NCI-H2081 treated with DMSO at 0.1 percent for 48 hours (cell line): ENCODE results near the gene CCDC85B.
"Not testable (repeated sequence)": the region's sequence is repeated elsewhere in the genome, so short reads cannot be mapped to it uniquely, and the experiment has no call there.

Experiments used
- DNase-seq: peaks from one replicate; lab custom pipeline; 2025; lab: John Stamatoyannopoulos, UW

CCDC85B gene

DNA sequence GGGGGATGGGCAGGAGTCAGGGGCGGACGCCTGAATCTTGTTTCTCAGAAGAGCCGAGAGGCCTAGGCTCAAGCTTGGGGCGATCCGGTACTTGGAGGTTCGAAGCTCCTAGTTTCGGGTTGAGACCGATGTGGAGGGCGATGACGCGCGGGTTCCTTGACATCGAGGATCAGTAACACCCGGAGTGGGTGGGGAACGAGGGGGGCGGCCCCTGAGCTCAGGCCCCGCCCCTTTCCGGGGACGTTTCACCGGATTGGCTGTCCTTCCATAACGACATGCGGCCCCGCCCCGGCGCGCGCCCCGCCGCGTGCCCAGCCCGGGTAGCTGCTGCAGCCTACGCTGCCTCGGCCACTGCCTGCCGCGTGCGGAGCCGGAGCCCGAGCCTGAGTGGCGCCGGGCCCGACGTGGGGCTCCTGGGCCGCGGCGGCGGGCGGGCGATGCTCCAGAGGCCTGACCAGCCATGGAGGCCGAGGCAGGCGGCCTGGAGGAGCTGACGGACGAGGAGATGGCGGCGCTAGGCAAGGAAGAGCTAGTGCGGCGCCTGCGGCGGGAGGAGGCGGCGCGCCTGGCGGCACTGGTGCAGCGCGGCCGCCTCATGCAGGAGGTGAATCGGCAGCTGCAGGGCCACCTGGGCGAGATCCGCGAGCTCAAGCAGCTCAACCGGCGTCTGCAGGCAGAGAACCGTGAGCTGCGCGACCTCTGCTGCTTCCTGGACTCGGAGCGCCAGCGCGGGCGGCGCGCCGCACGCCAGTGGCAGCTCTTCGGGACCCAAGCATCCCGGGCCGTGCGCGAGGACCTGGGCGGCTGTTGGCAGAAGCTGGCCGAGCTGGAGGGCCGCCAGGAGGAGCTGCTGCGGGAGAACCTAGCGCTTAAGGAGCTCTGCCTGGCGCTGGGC, at the start of gene CCDC85B:
CCDC85B (plus strand) TSS at position 350 of the 895 bp plus-strand sequence; CDS start at position 461, 111 bp downstream.
- peak; percentile 81 for DNase-seq

DNA sequence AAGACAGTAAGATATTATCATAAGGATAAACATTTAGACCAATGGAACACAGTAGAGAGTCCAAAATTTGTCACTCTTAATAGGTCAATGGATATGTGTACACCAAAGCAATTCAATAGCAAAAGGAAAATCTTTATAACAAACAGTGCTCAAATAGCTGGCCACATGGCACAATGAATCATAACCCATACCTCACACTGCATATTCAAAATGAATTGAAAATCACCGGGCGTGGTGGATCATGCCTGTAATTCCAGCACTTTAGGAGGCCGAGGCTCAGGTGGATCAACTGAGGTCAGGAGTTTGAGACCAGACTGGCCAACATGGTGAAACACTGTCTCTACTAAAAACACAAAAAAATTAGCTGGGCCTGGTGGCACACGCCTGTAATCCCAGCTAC, 48.3 kb upstream of the CCDC85B start:
- no peak for DNase-seq

DNA sequence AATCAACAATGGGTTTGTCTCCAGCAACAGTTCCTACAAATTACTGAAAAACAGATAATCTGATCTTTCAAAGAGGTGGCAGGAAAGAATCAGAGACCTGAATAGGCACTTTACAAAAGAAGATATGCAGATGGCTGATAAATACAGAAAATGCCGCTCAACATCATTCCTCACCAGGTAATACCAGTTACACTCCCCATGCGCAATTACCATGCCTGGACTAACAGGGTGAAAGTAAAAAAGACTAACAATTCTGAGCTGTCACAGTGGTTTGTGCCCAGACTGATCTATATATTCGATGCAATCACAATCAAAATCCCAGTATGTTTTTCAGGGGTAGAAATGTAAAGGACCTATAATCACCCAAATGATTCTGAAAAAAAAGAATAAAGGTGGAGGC, 46.7 kb upstream of the CCDC85B start:
- no peak for DNase-seq

DNA sequence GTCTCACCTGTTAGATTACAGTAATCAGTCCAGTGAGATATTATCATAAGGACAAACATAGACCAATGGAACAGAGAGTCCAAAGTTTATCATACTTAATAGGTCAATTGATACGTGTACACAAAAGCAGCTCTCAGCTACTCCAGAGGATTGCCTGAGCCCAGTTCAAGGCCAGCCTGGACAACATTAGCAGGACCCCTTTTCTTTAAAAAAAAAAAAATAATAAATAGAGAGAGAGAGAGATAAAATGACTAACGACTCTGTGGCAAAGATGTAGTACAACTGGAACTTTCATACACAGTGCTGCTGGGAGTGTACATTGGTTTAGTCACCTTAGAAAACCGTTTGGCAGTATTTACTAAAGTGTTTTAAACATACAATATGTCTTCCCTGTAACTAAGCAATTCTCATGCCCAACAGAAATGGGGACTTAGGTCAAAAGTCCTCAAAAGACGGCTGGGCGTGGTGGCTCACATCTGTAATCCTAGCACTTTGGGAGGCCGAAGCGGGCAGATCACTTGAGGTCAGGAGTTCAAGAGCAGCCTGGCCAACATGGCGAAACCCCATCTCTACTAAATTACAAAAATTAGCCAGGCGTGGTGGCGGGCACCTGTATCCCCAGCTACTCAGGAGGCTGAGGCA, 46.1 kb upstream of the CCDC85B start:
- no peak for DNase-seq

DNA sequence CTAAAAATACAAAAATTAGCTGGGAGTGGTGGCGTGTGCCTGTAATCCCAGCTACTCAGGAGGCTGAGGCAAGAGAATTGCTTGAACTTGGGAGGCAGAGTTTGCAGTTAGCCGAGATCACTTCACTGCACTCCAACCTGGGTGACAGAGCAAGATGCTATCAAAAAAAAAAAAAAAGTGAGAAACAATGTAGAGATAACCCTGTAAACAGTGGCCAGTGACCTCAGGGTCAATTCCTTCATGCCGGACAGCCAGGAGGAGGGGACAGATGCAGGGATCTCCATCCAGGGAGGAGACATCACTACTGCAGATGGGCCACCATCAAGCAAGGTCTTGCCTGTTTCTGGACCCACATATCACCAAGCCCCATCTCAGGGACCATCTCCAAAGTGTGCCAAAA, 42.7 kb upstream of the CCDC85B start:
- DNase-seq, result no peak

DNA sequence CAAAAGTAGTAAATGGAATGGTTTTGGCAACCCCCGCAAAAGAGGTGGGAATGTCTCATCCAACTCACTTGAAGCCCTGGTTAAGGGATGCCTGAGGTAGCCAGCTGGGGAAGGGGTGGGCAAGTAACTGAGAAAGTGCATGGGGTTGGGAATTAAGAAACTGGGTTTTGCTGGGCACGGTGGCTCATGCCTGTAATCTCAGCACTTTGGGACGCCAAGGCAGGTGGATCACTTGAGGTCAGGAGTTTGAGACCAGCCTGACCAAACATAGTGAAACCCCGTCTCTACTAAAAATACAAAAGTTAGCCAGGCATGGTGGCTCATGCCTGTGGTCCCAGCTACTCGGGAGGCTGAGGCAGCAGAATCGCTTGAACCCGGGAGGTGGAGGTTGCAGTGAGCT, 41.8 kb upstream of the CCDC85B start:
- DNase-seq, result not testable (repeated sequence)

DNA sequence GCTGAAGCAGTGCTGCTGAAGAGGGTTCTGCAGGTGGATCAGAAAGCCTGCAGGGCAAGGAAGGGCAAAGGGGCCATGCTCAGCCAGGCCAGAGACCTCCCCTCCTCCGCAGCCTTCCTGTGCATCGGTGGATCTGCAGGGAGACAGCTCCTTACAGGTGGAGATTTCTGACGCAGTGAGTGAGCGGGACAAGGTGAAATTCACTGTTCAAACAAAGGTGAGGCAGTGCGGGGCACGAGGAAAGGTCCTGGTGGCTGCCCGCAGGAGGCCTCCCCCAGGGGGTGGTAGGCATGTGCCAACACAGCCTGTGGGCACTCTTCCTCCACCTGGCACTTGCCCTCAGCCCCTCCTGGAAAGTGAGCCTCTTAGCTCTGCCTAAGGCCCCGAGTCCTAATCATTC, 41.1 kb upstream of the CCDC85B start:
- DNase-seq, result no peak

DNA sequence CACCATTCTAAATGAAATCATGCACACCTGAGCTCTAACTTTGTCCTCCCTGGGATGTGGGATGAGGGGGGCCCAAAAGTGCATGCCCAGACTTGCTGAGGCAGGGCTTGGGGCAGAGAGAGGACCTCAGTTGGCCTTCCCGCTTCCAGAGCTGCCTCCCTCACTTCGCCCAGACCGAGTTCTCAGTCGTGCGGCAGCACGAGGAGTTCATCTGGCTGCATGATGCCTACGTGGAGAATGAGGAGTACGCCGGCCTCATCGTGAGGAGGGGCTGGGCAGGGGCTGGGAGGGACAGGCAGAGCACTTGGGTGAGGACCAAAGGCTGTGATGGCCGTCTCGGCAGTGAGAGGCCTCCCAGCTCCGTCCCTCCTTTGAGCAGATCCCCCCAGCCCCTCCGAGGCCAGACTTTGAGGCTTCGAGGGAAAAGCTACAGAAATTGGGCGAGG, 40.7 kb upstream of the CCDC85B start:
- no peak for DNase-seq

DNA sequence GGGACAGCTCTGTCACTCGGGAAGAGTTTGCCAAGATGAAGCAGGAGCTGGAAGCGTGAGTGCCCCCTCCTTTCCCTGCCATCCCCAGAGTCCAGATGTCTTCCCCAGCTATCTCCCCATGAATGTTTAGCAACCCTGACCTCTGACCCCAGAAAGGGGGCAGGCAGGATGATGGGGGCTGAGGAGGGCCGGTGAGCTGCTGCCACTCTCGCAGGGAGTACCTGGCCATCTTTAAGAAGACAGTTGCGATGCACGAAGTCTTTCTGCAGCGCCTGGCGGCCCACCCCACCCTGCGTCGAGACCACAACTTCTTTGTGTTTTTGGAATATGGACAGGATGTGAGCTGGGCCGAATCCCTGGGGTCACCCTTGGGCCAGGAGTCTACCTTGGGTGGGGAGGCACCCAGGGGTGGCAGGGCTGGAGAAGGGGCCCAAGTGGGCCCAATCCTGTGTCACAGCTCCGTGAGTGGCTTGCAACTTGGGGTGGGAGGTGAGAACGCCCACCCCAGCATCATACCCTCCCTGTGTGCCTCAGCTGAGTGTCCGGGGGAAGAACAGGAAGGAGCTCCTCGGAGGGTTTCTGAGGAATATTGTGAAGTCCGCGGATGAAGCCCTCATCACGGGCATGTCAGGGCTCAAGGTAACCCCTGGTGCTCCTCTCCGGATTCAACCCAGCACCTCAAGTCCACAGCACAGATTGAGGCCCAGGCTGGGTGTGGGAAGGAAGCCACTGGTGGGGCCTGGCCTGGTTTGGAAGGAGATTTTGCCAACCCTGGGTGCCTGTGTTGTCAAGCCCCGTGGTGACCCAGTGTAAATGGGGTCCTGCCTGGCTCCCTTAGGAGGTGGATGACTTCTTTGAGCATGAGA, 40.0 kb upstream of the CCDC85B start:
- no peak for DNase-seq

DNA sequence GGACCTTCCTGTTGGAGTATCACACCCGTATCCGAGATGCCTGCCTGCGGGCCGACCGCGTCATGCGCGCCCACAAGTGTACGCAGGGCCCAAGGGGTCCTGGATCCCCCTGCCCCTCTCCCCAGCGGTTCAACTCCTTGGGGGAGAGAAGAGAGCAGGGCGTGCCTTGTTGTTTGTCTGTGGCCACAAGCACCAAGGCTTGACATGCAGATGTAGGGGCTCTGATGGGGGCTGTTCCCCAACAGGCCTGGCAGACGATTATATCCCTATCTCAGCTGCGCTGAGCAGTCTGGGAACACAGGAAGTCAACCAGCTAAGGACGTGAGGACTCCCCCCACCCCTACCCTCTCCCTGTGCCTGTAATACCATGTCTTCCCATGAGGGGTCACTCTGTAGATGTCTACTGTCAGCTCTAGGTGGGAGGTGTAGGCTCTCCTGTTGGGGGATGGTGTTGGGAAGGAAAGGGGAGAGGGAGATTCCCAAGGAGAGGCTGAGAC, 39.3 kb upstream of the CCDC85B start:
- no peak for DNase-seq

DNA sequence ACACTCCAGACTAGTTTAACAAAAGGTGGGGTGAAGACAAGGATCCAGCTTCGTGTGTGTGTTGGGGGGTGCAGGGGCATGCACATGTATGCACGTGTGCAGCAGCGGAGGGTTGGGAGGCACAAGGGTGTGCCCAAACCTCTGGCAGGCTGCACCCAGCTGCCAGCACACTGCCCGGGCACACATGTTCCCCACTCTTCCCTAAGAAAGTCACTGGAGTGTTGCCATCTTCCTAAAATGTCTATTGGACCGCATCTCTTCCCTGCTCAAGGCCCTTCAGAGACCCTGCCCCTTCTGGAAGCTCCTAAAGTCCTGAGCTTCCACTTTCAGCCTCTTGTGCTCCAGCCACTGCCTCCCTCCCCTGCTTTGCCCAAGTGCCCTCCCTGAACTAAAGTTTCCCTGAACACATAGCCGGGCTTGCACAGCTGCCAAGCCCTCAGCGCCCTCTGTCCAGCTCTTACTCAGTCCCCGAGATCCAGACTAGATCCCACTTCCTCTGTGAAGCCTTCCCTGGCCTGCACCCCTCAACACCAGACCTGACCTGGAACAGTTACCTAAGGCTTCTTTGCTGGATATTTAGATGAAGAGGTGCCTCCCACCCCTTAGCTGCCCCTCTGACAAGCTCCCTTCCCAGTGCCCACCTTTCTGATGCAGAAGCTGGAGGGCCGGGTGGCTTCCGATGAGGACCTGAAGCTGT, 38.5 kb upstream of the CCDC85B start:
- no peak for DNase-seq

DNA sequence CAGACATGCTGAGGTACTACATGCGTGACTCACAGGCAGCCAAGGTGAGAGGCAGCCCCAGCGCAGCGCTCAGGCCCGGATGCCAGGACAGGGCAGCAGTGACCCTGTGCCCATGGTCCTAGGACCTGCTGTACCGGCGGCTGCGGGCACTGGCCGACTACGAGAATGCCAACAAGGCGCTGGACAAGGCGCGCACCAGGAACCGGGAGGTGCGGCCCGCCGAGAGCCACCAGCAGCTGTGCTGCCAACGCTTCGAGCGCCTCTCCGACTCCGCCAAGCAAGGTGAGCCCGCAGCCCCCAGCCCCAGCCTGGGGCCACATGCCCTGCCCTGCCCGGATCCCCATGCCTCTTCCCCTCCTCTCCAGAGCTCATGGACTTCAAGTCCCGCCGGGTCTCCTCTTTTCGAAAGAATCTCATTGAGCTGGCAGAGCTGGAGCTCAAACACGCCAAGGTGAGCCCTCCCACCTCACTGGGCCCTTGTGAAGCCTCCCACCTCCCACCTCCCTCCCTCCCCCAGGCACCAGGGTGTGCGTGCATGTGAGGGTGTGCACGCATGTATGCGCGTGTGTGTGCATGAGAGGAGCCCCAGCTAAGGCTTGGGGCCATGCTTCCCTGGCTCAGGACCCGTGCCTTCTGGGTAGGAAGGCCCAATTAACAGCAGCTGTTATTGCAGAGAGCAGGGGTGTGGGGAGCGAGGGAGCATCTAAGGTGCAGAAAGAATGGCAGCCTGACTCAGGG, 37.8 kb upstream of the CCDC85B start:
- DNase-seq, result no peak

DNA sequence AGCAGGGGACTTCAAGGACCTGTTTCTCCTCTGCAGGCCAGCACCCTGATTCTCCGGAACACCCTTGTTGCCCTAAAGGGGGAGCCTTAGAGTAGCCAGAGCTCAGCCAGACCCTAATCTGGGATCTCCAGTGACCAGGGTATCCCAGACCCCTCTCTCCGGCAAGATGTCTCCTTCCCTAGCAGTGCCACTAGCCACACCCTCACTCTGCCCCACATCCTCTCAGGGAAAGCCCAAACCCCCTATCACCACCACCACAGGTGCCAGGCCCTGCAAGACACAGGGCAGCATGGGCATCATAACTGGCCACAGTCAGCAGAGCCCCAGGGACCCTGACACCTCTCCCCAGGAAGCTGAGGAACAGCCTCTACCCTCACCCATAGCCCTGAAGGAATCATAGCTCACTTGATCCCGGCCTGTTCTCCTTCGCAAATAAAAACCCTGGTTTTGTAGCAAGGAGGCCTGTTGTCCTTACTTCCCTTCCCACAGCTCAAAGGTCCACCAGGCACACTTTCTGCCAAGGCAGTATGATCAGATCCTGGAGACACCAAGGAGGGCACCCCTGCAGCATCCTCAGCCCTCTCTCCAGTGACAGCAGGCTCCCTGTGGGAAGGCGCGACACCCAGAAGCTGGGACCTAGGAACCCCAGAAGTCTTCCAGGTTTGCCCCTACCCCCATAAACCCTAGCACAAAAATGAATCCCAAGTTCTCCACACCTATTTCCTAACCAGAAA, 37.1 kb upstream of the CCDC85B start:
- no peak for DNase-seq

DNA sequence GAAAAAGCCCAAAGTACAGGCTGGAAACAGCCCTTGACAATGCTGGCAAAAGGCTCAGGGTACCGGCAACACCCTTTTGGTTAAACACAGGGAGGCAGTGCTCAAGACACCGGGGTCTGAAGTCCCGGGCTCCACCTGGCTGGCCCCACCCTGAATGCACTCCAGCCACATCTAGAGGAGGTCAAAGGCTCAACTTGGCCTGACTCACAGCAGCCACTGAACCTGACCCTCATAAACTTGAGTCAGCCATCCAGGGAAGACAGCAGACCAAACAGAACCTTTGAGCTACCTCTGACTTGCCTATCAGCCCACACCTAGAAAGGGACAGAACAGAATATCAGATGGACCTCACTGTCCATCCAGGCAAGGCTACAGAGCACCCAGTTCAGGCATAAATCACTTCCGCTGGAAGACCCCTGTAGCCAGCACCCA, 36.3 kb upstream of the CCDC85B start:
- DNase-seq, result no peak

DNA sequence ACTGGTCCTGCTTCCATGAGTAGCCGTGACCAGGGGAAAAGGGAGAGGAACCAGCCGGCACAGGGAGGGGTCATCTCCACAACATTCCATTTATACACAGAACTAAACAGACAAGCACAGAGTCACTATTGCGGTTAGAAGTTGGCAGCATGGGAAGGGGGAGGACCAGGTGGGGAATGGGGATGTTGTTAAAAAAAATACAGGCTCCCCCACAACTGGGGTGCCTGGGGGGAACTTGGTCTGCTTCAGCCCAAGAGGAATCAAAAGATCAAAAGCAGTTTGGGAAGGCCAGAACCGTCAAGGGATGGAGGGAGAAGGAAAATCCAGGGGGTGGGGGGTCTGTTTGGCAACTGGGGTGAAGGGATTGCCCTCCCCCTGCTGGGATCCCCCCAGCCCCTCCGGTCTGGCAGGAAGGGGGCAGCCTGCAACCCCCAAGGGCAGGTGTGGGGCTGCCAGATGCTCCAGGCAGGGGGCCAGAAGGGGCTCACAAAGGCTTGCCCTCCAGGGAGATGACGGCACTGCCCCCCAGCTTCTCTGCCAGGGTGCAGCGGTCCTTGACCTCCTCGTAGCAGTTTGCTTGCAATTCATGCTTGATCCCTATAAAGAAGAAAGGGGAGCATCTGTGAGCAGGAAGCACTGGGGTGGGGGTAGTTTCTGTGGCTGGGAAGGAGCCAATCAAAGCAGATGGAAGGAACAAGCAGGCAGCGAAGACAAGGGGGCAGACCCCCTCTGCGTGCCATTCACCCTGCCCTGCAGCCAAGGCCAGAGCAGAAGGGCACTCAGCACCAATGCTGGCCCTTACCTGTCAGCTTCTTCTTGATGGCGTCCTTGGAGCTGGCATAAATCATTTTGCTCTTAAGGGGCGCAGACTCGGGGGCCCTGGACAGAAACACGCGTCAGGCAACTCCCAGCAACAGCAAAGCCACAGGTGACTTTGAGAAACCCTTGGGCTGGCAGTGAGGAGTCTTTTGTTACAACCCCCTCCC, 35.3 kb upstream of the CCDC85B start:
- DNase-seq, result no peak

DNA sequence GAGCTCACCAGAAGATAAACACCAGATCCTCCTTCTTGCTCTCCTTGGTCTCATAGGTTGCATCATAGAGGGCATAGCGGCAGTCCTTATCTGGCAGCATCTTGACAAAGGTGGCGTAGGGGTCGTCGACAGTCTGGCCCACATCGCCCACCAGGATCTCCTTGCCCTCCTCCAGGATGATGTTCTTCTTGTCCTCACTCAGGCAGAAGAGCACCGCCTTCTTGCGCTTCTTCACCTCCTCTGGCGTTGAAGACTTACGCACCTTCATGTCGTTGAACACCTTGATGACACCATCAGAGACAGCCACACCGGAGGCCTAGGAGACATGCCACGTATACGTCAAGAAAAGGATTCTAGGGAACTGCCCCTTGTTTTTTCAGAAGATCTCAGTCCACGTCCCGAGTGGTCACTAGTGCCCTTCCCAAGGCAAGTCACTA, 34.5 kb upstream of the CCDC85B start:
- DNase-seq, result no peak

DNA sequence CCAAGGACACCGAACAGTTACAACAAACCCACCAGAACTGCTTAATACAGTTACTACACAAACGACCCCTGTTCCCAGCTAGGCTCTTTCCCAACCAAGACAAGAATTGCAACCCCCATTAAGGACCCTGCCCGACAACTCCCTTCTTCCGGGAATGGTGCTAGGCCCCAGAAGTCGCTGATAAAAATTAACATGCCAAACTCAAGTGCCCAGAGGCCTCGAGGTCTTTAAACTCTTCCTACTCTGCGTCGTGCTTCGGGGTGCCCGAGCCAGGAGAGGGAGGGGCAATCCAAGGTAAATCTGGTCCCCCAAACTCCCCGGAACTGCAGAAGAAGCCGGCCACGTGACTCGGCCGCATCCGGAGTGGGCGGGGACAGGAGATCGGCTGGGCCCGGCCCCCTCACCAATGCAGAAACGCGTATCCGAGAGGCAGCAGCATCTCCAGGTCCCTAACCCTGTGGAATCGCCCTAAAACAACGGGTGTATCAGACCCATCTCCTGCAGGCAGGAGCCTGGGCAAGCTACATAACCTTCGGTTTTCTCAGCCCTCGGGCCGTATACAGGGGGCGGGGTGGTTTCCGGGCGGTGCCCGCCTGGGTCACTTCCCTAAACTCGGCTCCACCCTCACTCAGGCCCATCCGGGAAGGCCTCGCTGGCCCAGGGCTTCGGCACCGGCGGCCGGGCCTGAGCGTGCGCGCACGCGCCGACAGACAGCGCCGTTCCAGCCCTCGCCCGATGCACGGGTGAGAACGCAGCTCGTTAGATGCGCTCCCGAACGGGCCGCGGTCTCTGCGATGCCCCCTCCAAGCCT, 33.6 kb upstream of the CCDC85B start:
- no peak for DNase-seq

DNA sequence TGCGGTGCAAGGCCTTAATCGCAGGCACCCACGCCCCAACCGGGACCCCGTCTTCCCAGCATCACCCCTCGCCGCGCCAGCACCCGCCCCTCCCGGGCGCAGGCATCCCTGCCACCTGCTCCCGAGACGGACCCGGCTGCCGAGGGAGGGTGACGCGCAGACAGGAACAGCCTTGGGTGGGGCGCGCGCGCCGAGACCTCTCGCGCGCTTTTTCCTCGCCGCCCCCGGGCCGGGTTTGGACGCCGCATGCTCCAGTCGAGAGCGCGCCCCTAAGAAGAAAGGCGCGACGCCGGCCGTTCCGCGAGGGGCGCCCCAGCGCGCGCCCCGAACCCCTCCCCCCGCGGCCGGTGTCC, 33.0 kb upstream of the CCDC85B start:
- DNase-seq, result no peak
